Measurements from ENCODE around the gene TPBGL.

Gene TPBGL

GRCh38 chr11:75269896-75270295, 29.3 kb downstream of the TPBGL start:
- Histone ChIP-seq H3K27me3 (ENCODE audit: insufficient read depth, poor library complexity, severe bottlenecking) (no peaks in the 10 kb centered on the region), H3K9me3 (ENCODE audit: severe bottlenecking) (no peaks in the 10 kb centered on the region), H3K36me3 (ENCODE audit: low read depth) (no peaks in the 10 kb centered on the region), H3K27ac (ENCODE audit: poor library complexity, severe bottlenecking) (no peak overlapping the region), H3K4me3 (ENCODE audit: severe bottlenecking) (no peak overlapping the region), H3K4me1 (ENCODE audit: insufficient read depth, poor library complexity, severe bottlenecking) (no peaks in the 10 kb centered on the region)
- ATAC-seq (ENCODE audit: low read depth) (no peak), DNase-seq (ENCODE audit: low spot score) (peak; percentile 19)
- no peak for TF ChIP-seq CTCF (IDR thresholded peaks at IDR 0.05; ENCODE audit: poor library complexity, severe bottlenecking)

- DNase-seq (ENCODE audit: low spot score) = peak; percentile 9
Measured at GRCh38 chr11:75270896-75271418, 30.4 kb downstream of the TPBGL start.

GRCh38 chr11:75271730-75272129, 31.2 kb downstream of the TPBGL start:
- H3K9me3 ChIP-seq (ENCODE audit: severe bottlenecking) = no peaks in the 10 kb centered on the region
- DNase-seq (ENCODE audit: low spot score) (peak; percentile 23), ATAC-seq (ENCODE audit: low read depth) (no peak)
- no peak for TF ChIP-seq CTCF (IDR thresholded peaks at IDR 0.05; ENCODE audit: poor library complexity, severe bottlenecking)
- H3K27ac ChIP-seq (ENCODE audit: poor library complexity, severe bottlenecking) = no peak overlapping the region
- H3K27me3 ChIP-seq (ENCODE audit: insufficient read depth, poor library complexity, severe bottlenecking) = no peaks in the 10 kb centered on the region
- no peaks in the 10 kb centered on the region for H3K4me1 ChIP-seq (ENCODE audit: insufficient read depth, poor library complexity, severe bottlenecking)
- no peaks in the 10 kb centered on the region for H3K36me3 ChIP-seq (ENCODE audit: low read depth)
- no peak overlapping the region for H3K4me3 ChIP-seq (ENCODE audit: severe bottlenecking)

More at GRCh38 chr11:75270896-75271418, 30.4 kb downstream of the TPBGL start:
- Histone ChIP-seq H3K4me3 (ENCODE audit: severe bottlenecking) (no peak overlapping the region), H3K4me1 (ENCODE audit: insufficient read depth, poor library complexity, severe bottlenecking) (no peaks in the 10 kb centered on the region), H3K27me3 (ENCODE audit: insufficient read depth, poor library complexity, severe bottlenecking) (no peaks in the 10 kb centered on the region), H3K36me3 (ENCODE audit: low read depth) (no peaks in the 10 kb centered on the region), H3K27ac (ENCODE audit: poor library complexity, severe bottlenecking) (no peak overlapping the region), H3K9me3 (ENCODE audit: severe bottlenecking) (no peaks in the 10 kb centered on the region)
- no peak for ATAC-seq (ENCODE audit: low read depth)
- peak; percentile 61 for TF ChIP-seq CTCF (IDR thresholded peaks at IDR 0.05; ENCODE audit: poor library complexity, severe bottlenecking)

GRCh38 chr11:75272391-75272790, 31.8 kb downstream of the TPBGL start:
- no peaks in the 10 kb centered on the region for H3K36me3 ChIP-seq (ENCODE audit: low read depth)
- no peak for ATAC-seq (ENCODE audit: low read depth)
- no peaks in the 10 kb centered on the region for H3K27me3 ChIP-seq (ENCODE audit: insufficient read depth, poor library complexity, severe bottlenecking)
- H3K27ac ChIP-seq (ENCODE audit: poor library complexity, severe bottlenecking) = no peak overlapping the region
- DNase-seq (ENCODE audit: low spot score) = peak; percentile 19
- no peaks in the 10 kb centered on the region for H3K9me3 ChIP-seq (ENCODE audit: severe bottlenecking)
- H3K4me3 ChIP-seq (ENCODE audit: severe bottlenecking) = no peak overlapping the region
- H3K4me1 ChIP-seq (ENCODE audit: insufficient read depth, poor library complexity, severe bottlenecking) = no peaks in the 10 kb centered on the region
- no peak for TF ChIP-seq CTCF (IDR thresholded peaks at IDR 0.05; ENCODE audit: poor library complexity, severe bottlenecking)

- Histone ChIP-seq H3K4me1 (ENCODE audit: insufficient read depth, poor library complexity, severe bottlenecking) (no peaks in the 10 kb centered on the region), H3K4me3 (ENCODE audit: severe bottlenecking) (no peak overlapping the region), H3K27me3 (ENCODE audit: insufficient read depth, poor library complexity, severe bottlenecking) (no peaks in the 10 kb centered on the region), H3K36me3 (ENCODE audit: low read depth) (no peaks in the 10 kb centered on the region), H3K9me3 (ENCODE audit: severe bottlenecking) (no peaks in the 10 kb centered on the region), H3K27ac (ENCODE audit: poor library complexity, severe bottlenecking) (no peak overlapping the region)
- peak; percentile 27 for DNase-seq (ENCODE audit: low spot score)
- no peak for ATAC-seq (ENCODE audit: low read depth)
- no peak for TF ChIP-seq CTCF (IDR thresholded peaks at IDR 0.05; ENCODE audit: poor library complexity, severe bottlenecking)
Measured at GRCh38 chr11:75272821-75273301, 32.3 kb downstream of the TPBGL start.

All from RWPE2 (cell line).